Body of pancreas (tissue), 4 donors: ENCODE data around the gene TCF15. TPM values are rescaled to one million over a fixed set of nuclear protein-coding genes. Genes with fewer than 3 reads are reported as not detected.
A peak's percentile ranks its signal among the peaks of the same experiment; 100 is the strongest.

Source experiments
- ATAC-seq: fragments of 150-250 bp; one replicate; pipeline ENCODE4 v1.9.1; 2016
- DNase-seq, 4 donors: peaks; one replicate each; pipeline ENCODE4 v3.0.0-alpha.2; 2019
- H3K27ac ChIP-seq, 4 donors: fragments of 200-600 bp; sonication (generic); 1 replicate in 3 of 4; 2 replicates in 1 of 4; pipeline versions ENCODE4 v1.5.1 to v1.6.1; 2016 to 2019; ENCODE audit warnings: mild to moderate bottlenecking in 1 of 4, mixed read lengths in 1 of 4, moderate library complexity in 1 of 4
- H3K27me3 ChIP-seq, 2 donors: fragments of 200-600 bp; sonication (generic); one replicate each; pipeline ENCODE4 v1.6.0; 2016; ENCODE audit warnings: mild to moderate bottlenecking in 1 of 2
- H3K36me3 ChIP-seq, 2 donors: fragments of 200-600 bp; sonication (generic); replicated peaks in 1 of 2; 2 replicates each; pipeline ENCODE4 v1.5.1; 2016; ENCODE audit warnings: low read depth in 2 of 2; ENCODE audit not compliant: insufficient read depth in 1 of 2
- H3K4me1 ChIP-seq: fragments of 200-600 bp; sonication (generic); one replicate; pipeline ENCODE4 v1.6.0; 2016
- H3K4me3 ChIP-seq, 2 donors: fragments of 200-600 bp; sonication (generic); 1 replicate in 1 of 2; 2 replicates in 1 of 2; pipeline ENCODE4 v1.5.1; 2016 to 2019
- H3K9me3 ChIP-seq, 3 donors: fragments of 200-600 bp; sonication (generic); 1 replicate in 2 of 3; 2 replicates in 1 of 3; pipeline ENCODE4 v1.5.1; 2016
- CTCF ChIP-seq, 7 experiments: fragments of 450-650 bp in 4 of 7; fragments of 200-600 bp in 3 of 7; sonication (generic) in 3 of 7; IDR thresholded peaks; one replicate each; pipeline ENCODE4 v1.5.1; 2016 to 2019; ENCODE audit warnings: antibody characterized with exemption in 7 of 7
- POLR2A ChIP-seq, 3 donors: fragments of 450-650 bp; IDR thresholded peaks; one replicate each; pipeline ENCODE4 v1.6.1; 2016; ENCODE audit warnings: antibody characterized with exemption in 3 of 3, mild to moderate bottlenecking in 2 of 3
- WGBS, 2 donors: methylation state at CpG; one replicate each; pipeline ENCODE4 v1.1.5; 2017; 5-methylcytosine and 5-hydroxymethylcytosine counted together
- intact Hi-C: fragments of 100-400 bp; cut with DNase I; formaldehyde crosslinking; loops from one replicate; pipeline ENCODE4 v1.15.1; 2023
- total RNA-seq, 2 donors: library from RNA; depleted of rRNA; stranded (reverse); fragments of >200 nt; gene quantifications; one replicate each; pipeline ENCODE4 v1.1.0, GENCODE V29; 2016

Gene TCF15
- total RNA-seq, 2 donors from 2014 or later, result not detected

- DNase-seq, result no peak
- 68 to 78% methylated on average over 3 of the region's 3 CpGs for WGBS, 2 donors
- intact Hi-C loops, result no loop called here
- Histone ChIP-seq H3K4me3 (no peak overlapping the region), H3K36me3 (no peaks in the 10 kb centered on the region), H3K4me1 (no peaks in the 10 kb centered on the region), H3K27ac (no peak overlapping the region), H3K27me3 (no peaks in the 10 kb centered on the region), H3K9me3 (no peaks in the 10 kb centered on the region)
- ATAC-seq, result no peak
- no peak for TF ChIP-seq CTCF (IDR thresholded peaks at IDR 0.05)
- no peak for TF ChIP-seq POLR2A (IDR thresholded peaks at IDR 0.05)
Observed at GRCh38 chr20:558117-558516, 52.0 kb downstream of the TCF15 start.

- DNase-seq (no peak), ATAC-seq (no peak)
- Histone ChIP-seq H3K36me3 (no peaks in the 10 kb centered on the region), H3K27me3 (no peaks in the 10 kb centered on the region), H3K4me1 (no peaks in the 10 kb centered on the region), H3K27ac (no peak overlapping the region), H3K9me3 (no peaks in the 10 kb centered on the region), H3K4me3 (no peak overlapping the region)
- intact Hi-C loops, result no loop called here
- TF ChIP-seq CTCF (IDR thresholded peaks at IDR 0.05), result no peak
- TF ChIP-seq POLR2A (IDR thresholded peaks at IDR 0.05), result no peak
- WGBS, 2 donors, result 88 to 98% methylated on average over 2 of the region's 2 CpGs
Observed at GRCh38 chr20:556984-557383, 53.1 kb downstream of the TCF15 start.

- Histone ChIP-seq H3K27me3 (no peaks in the 10 kb centered on the region), H3K9me3 (no peaks in the 10 kb centered on the region), H3K4me3 (no peak overlapping the region), H3K4me1 (no peaks in the 10 kb centered on the region), H3K36me3 (no peaks in the 10 kb centered on the region), H3K27ac (no peak overlapping the region)
- TF ChIP-seq CTCF (IDR thresholded peaks at IDR 0.05) (no peak), POLR2A (IDR thresholded peaks at IDR 0.05) (no peak)
- WGBS, 2 donors, result 23 to 24% methylated on average over 6 of the region's 6 CpGs
- ATAC-seq, result no peak
- DNase-seq, result peak in 1 of 4 donors; percentile 22
- intact Hi-C loops, result no loop called here
Observed at GRCh38 chr20:555976-556385, 54.1 kb downstream of the TCF15 start.

Other genes with a start within 250 kb of the TCF15 start
- 10 to 100 TPM; 13.2 to 19.8 TPM for gene TRIB3, start 229.5 kb downstream of the TCF15 start, total RNA-seq
- gene RBCK1, start 202.0 kb downstream of the TCF15 start, total RNA-seq, result 10 to 100 TPM; 36.1 to 95.9 TPM
- gene TBC1D20, start 147.8 kb downstream of the TCF15 start, total RNA-seq, result 10 to 100 TPM; 16.3 to 27.4 TPM
- gene CSNK2A1, start 66.5 kb downstream of the TCF15 start, total RNA-seq, result 10 to 100 TPM; 40.5 to 52.7 TPM
- 1 to 10 TPM; 7.9 to 9.9 TPM for gene SRXN1, start 42.9 kb upstream of the TCF15 start, total RNA-seq
- under 1 TPM in 1 of 2 donors, not detected in 1; under 0.01 TPM for gene SCRT2, start 65.5 kb upstream of the TCF15 start, total RNA-seq
- 1 to 10 TPM in 1 of 2 donors, under 1 TPM in 1; 0.33 to 1.3 TPM for gene SLC52A3, start 158.2 kb upstream of the TCF15 start, total RNA-seq
- gene FAM110A, start 223.4 kb upstream of the TCF15 start, total RNA-seq, result 1 to 10 TPM; 7.0 to 8.2 TPM